Fibroblast of the aortic adventitia (primary cell): ENCODE measurements around the gene ALAS1. TPM values are rescaled to one million over a fixed set of nuclear protein-coding genes. Genes with fewer than 3 reads are reported as not detected.

ENCODE experiments used
- DNase-seq: peaks from one replicate; pipeline ENCODE4 v3.0.0-alpha.2; 2010; ENCODE audit warnings: low read depth
- H3K4me3 ChIP-seq: 2 replicates; pipeline ENCODE4 v1.5.1; 2011; ENCODE audit warnings: low read depth, mild to moderate bottlenecking, control low read depth, low read length, moderate library complexity
- total RNA-seq: library from RNA; depleted of rRNA; stranded (reverse); fragments of >200 nt; gene quantifications from 2 replicates; pipeline ENCODE4 v1.2.3, GENCODE V29; 2012; ENCODE audit warnings: low replicate concordance
- TF ChIP-seq, protein P1 (sequence below): IDR thresholded peaks from 2 replicates; pipeline ENCODE4 v1.5.1; 2011; ENCODE audit warnings: mild to moderate bottlenecking, low read length, control low read depth, inconsistent platforms; ENCODE audit not compliant: insufficient read depth

ALAS1 gene
- total RNA-seq, 1 donor: 40.8 TPM

DNA sequence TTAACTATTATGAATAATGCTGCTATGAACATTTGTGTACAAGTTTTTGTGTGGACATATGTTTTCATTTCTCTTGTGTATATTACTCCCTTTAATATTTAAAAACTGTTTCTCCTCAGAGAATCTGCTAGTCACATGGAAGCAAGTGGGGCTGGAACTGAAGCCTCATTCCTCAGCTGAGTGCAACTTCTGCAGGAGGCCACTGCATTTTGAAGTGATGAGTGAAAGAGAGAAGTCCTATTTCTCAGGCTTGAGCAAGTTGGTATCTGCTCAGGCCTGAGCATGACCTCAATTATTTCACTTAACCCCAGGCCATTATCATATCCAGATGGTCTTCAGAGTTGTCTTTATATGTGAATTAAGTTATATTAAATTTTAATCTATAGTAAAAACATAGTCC, 15.9 kb downstream of the ALAS1 start:
- no peak overlapping the region for H3K4me3 ChIP-seq
- DNase-seq: no peak
- TF ChIP-seq, protein P1, sequence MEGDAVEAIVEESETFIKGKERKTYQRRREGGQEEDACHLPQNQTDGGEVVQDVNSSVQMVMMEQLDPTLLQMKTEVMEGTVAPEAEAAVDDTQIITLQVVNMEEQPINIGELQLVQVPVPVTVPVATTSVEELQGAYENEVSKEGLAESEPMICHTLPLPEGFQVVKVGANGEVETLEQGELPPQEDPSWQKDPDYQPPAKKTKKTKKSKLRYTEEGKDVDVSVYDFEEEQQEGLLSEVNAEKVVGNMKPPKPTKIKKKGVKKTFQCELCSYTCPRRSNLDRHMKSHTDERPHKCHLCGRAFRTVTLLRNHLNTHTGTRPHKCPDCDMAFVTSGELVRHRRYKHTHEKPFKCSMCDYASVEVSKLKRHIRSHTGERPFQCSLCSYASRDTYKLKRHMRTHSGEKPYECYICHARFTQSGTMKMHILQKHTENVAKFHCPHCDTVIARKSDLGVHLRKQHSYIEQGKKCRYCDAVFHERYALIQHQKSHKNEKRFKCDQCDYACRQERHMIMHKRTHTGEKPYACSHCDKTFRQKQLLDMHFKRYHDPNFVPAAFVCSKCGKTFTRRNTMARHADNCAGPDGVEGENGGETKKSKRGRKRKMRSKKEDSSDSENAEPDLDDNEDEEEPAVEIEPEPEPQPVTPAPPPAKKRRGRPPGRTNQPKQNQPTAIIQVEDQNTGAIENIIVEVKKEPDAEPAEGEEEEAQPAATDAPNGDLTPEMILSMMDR: no peak

DNA sequence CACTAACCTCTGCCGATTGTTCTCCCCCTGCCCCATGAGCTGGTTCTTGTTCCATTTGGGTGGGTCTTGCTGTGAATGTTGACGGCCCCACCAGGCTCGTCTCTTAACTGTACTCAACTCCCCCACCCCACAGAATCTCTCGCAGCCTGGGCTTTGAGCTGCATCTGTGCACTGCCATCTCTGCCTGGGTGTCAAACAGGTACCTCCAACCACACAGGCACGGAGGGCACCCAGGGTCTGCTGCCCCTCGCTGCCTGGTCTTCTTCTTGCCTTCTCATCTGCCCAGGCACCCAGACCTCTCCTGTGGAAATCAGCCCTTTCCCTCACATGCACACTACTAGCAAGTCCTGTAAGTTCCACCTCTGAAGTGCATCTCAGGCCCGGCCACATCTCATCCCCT, 17.4 kb downstream of the ALAS1 start:
- TF ChIP-seq, protein P1: no peak
- no peak overlapping the region for H3K4me3 ChIP-seq
- no peak for DNase-seq

DNA sequence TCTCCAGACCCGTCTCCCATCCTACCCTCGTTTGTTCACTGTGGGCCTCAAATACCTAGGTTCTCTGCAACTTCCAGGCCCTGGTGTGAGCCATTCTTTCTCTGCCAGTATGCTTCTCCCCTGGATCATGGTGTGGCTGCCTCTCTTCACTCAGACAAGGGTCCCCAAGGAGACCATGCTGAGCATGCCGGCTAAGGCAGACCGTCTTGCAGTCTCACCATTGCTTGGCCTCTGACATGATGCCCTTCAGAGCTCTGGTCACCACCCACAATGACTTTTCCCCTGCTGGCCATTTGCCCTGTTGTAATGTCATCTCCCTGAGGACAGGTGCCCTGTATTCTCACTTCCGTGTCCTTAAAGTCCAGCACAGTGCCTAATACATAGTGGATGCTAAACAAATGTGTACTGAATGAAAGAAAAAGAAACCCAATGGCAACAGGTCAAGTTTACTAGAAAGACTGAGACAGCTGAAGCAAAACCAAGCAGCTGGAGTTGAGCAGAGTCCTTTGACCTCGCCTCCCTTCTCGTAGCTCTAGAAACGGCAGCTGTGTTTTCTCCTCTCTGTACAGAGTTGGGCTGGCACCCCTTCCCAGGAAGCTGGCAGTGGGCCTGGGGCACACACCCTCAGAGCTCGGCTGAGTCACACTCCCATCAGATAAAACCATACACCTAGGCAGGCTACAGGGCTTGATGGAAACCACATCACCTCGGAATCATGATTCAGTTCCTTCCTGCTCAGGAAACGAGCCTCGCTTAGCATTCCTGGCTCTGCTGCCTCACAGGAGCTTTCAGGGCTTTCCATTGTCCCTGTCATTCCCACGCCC, 18.8 kb downstream of the ALAS1 start:
- TF ChIP-seq, protein P1: no peak
- no peak overlapping the region for H3K4me3 ChIP-seq
- peak; percentile 94 for DNase-seq

DNA sequence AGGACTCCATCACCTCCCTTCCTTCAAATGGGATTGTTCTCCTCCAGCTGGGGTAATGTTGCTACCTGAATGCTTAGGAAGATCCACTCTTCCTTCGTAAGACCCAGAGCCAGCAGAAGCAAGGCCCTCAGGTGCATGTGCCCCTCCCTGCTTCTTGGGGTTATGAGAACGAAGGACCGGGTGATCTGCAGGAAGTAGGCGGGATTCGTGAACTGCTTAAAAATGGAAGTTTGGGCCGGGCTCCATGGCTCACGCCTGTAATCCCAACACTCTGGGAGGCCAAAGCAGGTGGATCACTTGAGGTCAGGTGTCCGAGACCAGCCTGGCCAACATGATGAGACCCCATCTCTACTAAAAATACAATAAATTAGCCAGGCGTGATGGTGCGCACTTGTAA, 19.4 kb downstream of the ALAS1 start:
- H3K4me3 ChIP-seq: no peak overlapping the region
- DNase-seq: no peak
- TF ChIP-seq, protein P1: no peak

DNA sequence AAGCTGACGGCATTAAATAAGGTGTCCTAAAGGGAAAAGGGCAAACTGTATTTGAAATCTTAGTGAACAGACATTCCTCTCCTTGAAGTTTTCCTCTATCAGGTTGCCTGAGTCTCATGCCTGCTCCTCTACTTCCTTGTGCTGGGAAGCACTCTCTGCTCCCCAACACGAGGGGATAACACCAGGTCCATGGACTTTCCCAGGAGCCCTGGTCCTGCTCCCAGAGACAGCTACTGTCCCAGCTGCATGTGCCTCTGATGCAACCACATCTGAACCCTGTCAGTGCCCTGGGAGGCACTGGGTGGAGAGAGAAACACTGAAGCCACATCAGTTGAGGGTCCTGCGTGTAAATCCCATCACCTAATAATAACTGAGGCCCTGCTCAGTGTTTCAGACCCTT, 20.1 kb downstream of the ALAS1 start:
- DNase-seq: no peak
- H3K4me3 ChIP-seq: no peak overlapping the region
- TF ChIP-seq, protein P1: no peak

DNA sequence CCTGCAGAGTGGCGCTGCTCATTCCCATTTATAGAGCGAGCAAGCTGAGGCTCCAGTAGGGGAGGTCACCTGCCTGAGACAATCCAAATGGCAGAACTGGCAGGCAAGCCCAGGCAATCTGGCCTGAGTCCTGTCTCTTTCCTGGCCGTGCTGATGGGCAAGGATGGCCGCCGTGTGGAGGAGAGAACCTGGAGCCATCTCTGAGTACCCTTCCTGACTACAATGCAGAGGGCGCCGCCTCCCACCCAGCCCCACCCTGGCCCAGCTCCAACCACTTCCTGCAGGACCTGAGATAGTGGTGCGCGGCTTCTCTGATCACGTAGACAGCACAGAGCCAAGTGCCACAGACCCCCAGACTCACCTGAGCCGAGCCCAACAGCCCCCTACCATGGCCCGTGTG, 20.5 kb downstream of the ALAS1 start:
- no peak overlapping the region for H3K4me3 ChIP-seq
- TF ChIP-seq, protein P1: no peak
- DNase-seq: no peak
